Kidney (tissue), 14 donors: ENCODE data around the gene PRR20G. TPM values are rescaled to one million over a fixed set of nuclear protein-coding genes. Genes with fewer than 3 reads are reported as not detected.

Experiments
- DNase-seq, 5 donors: peaks; one replicate each; pipeline ENCODE4 v3.0.0-alpha.2; 2013 to 2020
- FAIRE-seq: peaks from 2 replicates; lab custom pipeline; 2012; peaks lifted over from hg19 to GRCh38; lab: Jason Lieb, UNC
- H3K27ac ChIP-seq, 2 donors: one replicate each; pipeline ENCODE4 v1.7.0; 2013; ENCODE audit warnings: low read depth in 2 of 2, low read length in 2 of 2, inconsistent platforms in 1 of 2
- H3K27me3 ChIP-seq: one replicate; pipeline ENCODE4 v1.7.1; 2013; ENCODE audit warnings: low read length, inconsistent platforms; ENCODE audit not compliant: control insufficient read depth, insufficient read depth
- H3K36me3 ChIP-seq, 3 donors: one replicate each; pipeline versions ENCODE4 v1.7.0 to v1.7.1; 2013; ENCODE audit warnings: low read length in 3 of 3, control low read depth in 1 of 3, inconsistent platforms in 1 of 3; ENCODE audit not compliant: insufficient read depth in 3 of 3, control insufficient read depth in 2 of 3
- H3K4me1 ChIP-seq, 3 donors: one replicate each; pipeline versions ENCODE4 v1.7.0 to v1.7.1; 2013; ENCODE audit warnings: low read length in 3 of 3, inconsistent platforms in 1 of 3, low read depth in 1 of 3; ENCODE audit not compliant: control insufficient read depth in 2 of 3, insufficient read depth in 2 of 3
- H3K4me3 ChIP-seq, 3 donors: one replicate each; pipeline versions ENCODE4 v1.7.0 to v1.8.1; 2013; ENCODE audit warnings: low read length in 3 of 3, control low read depth in 1 of 3, inconsistent platforms in 1 of 3
- H3K9ac ChIP-seq, 3 donors: one replicate each; pipeline versions ENCODE4 v1.7.0 to v1.7.1; 2013; ENCODE audit warnings: low read length in 3 of 3, control low read depth in 1 of 3, inconsistent platforms in 1 of 3
- H3K9me3 ChIP-seq, 3 donors: one replicate each; pipeline versions ENCODE4 v1.7.0 to v1.7.1; 2013; ENCODE audit warnings: low read length in 3 of 3, control low read depth in 1 of 3, inconsistent platforms in 1 of 3; ENCODE audit not compliant: control insufficient read depth in 2 of 3, insufficient read depth in 1 of 3
- CTCF ChIP-seq: IDR thresholded peaks from 3 replicates; pipeline ENCODE4 v1.5.1; 2012; ENCODE audit warnings: mild to moderate bottlenecking, moderate library complexity, borderline replicate concordance; ENCODE audit not compliant: insufficient read depth; ENCODE audit errors: extremely low read depth
- intact Hi-C: fragments of 100-400 bp; cut with DNase I; formaldehyde crosslinking; loops from one replicate; pipeline ENCODE4 v1.11.1; 2022
- polyA plus RNA-seq: library from polyadenylated mRNA; stranded (reverse); fragments of 350-450 nt; fragmentation: Illumina TruSeq; extraction: RNeasy Lipid Tissue Mini Kit (QIAGEN cat#74804); gene quantifications from one replicate; pipeline ENCODE4 v1.2.3, GENCODE V29; 2014; ENCODE audit warnings: low read depth, low replicate concordance; ENCODE audit not compliant: insufficient read depth
- total RNA-seq: library from RNA; stranded (reverse); fragmentation: NEBNext Ultra II Directional; extraction: Animal tissue kit (Norgen Biotek cat#: 25700); gene quantifications from one replicate; pipeline ENCODE4 v1.2.1, GENCODE V29; 2021
- donor health status: control.
- donor health status: control.
- donor health status: control.
- donor health status: control.
- donor health status: control.
- donor health status: DM: yes; HTN: yes; CAD: no.
- donor health status: Normal renal cell carcinoma (clear cell type).

The PRR20G gene
- total and polyA plus RNA-seq, 2 donors from 2014 or later = not detected

- Histone ChIP-seq H3K9ac (no peak overlapping the region), H3K9me3 (no peaks in the 10 kb centered on the region), H3K4me1 (no peaks in the 10 kb centered on the region), H3K36me3 (no peaks in the 10 kb centered on the region), H3K4me3 (no peak overlapping the region), H3K27ac (no peak overlapping the region), H3K27me3 (no peaks in the 10 kb centered on the region)
- TF ChIP-seq CTCF = no peak
- no peak for DNase-seq
- FAIRE-seq = no peak
- intact Hi-C loops = no loop called here
Measured at GRCh38 chr3:127256138-127256537, 31.7 kb downstream of the PRR20G start.

- FAIRE-seq (no peak), DNase-seq (no peak)
- Histone ChIP-seq H3K4me1 (no peaks in the 10 kb centered on the region), H3K27me3 (no peaks in the 10 kb centered on the region), H3K36me3 (no peaks in the 10 kb centered on the region), H3K9ac (no peak overlapping the region), H3K4me3 (no peak overlapping the region), H3K27ac (no peak overlapping the region), H3K9me3 (no peaks in the 10 kb centered on the region)
- no peak for TF ChIP-seq CTCF
- intact Hi-C loops = no loop called here
Measured at GRCh38 chr3:127255516-127255915, 32.3 kb downstream of the PRR20G start.

- Histone ChIP-seq H3K4me1 (no peaks in the 10 kb centered on the region), H3K27me3 (no peaks in the 10 kb centered on the region), H3K9ac (no peak overlapping the region), H3K27ac (no peak overlapping the region), H3K36me3 (no peaks in the 10 kb centered on the region), H3K4me3 (no peak overlapping the region), H3K9me3 (no peaks in the 10 kb centered on the region)
- intact Hi-C loops = no loop called here
- TF ChIP-seq CTCF = no peak
- FAIRE-seq (no peak), DNase-seq (peak in 1 of 5 donors; percentile 25)
Measured at GRCh38 chr3:127254730-127255129, 33.1 kb downstream of the PRR20G start.

GRCh38 chr3:127254033-127254644 lies 33.7 kb downstream of the PRR20G start:
- Histone ChIP-seq H3K9me3 (no peaks in the 10 kb centered on the region), H3K27me3 (no peaks in the 10 kb centered on the region), H3K4me1 (no peaks in the 10 kb centered on the region), H3K36me3 (no peaks in the 10 kb centered on the region), H3K27ac (no peak overlapping the region), H3K9ac (no peak overlapping the region), H3K4me3 (no peak overlapping the region)
- TF ChIP-seq CTCF = no peak
- no peak for FAIRE-seq
- intact Hi-C loops = no loop called here
- no peak for DNase-seq
